Right ventricle myocardium inferior (tissue), 1 donor: ENCODE results near the gene ELF5. TPM values are rescaled to one million over a fixed set of nuclear protein-coding genes. Genes with fewer than 3 reads are reported as not detected.

Experiments used
- ATAC-seq: fragments of 200-7000 bp; cut with Tn5 transposase; one replicate; pipeline ENCODE4 v1.9.1; 2020; ENCODE audit warnings: mild to moderate bottlenecking, moderate library complexity
- DNase-seq: peaks from one replicate; pipeline ENCODE4 v3.0.0; 2021; ENCODE audit errors: missing footprints
- intact Hi-C: fragments of 100-400 bp; cut with DNase I; formaldehyde crosslinking; loops from one replicate; pipeline ENCODE4 v1.11.0; 2022
- long read RNA-seq: library from polyadenylated mRNA; unstranded; transcript quantifications from one replicate; pipeline ENCODE4 v2.0.0, GENCODE V29; 2021
- total RNA-seq: library from RNA; stranded (reverse); fragmentation: NEBNext Ultra II Directional; extraction: Animal tissue kit (Norgen Biotek cat#: 25700); gene quantifications from one replicate; pipeline ENCODE4 v1.2.1, GENCODE V29; 2021
- donor health status: DM: no; HTN: yes; CAD: no; lungs with severe emphysema.

ELF5 gene
- total RNA-seq = not detected
- long read RNA-seq = 0 reads

DNA sequence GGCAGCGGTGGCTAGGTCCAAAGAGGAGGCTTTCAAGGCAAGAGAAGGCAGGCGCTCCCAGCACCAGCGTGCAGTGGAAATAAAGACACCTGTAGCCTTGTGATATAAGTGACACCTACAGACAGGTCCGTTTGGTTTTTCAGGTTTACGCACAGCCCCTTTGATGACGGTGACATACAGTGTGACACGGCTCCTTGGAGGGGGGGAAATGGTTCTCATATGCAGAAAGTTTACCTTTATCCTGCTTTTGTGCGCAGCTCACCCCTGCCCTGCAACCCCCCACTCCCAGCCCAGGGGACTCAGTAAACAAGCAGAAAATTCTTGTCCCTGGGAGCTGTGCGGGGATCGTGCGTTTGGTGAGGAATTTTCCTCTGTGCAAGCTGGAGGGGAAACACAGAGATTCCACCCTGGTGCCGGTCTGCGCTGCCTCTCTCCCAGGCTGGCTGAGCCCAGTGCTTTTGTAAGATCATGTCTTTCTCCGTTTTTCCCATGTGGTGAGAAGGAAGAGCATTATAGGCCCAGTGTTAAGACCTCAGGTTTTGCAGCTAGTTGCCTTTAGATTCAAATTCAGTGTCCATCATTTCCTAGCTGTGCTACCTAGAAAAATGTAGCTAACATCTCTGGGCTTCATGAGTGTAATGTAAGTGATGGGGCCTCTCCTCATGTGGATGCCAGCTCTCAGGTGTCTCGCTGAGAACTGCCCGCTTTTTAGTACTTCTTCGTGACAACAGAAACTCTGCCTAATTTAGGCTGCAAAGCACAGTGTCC, at the start of gene ELF5:
TSS of gene ELF5 (minus strand) at position 113 of the 768 bp plus-strand sequence. CDS start 8,045 bp downstream, outside the sequence.
- intact Hi-C loops = loop anchor here (5.0 kb wide), 1 partner anchor 383 kb away; no protein-coding TSS in a partner anchor
- no peak for ATAC-seq

DNA sequence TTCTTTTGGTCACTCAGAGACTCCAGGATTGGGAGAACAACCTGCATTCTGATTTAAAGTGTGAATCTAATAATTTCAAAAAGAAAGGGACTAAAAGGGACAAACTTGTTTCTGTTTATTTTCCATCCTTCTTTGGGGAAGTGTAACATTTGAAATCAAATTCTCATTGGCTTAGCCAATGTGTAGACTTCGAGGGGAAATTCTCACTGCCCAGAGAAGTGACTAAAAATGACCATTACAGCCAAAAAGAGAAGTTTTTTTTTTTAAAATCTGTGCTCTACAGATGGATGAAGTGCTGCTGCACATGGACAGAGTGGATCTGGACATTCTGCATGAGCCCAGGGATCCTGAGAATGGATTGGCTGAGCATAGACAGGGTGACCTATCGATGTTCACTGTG, 49.4 kb upstream of the ELF5 start:
- DNase-seq (no peak), ATAC-seq (no peak)
- intact Hi-C loops = no loop called here

More for the DNA sequence above, at the start of gene ELF5:
- DNase-seq = no peak

DNA sequence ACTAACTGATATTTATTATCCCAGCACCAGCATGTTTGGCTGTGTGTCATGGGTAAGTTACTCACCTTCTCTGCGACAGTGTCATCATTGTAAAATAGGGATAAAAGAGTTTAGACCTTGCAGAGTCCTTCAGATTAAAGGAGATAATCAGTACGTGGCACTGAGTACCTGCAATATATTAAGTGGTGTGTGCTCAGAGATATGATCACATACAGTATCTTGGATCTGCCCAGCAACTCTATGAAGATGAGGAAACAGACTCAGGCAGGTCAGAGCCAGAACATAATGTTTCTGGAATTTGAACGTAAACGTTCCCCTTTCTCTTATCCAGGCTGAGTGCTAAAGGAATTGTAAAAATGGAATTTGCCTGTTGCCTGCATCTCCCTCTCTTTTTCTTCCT, 46.9 kb upstream of the ELF5 start:
- DNase-seq = no peak
- intact Hi-C loops = no loop called here
- ATAC-seq = no peak

DNA sequence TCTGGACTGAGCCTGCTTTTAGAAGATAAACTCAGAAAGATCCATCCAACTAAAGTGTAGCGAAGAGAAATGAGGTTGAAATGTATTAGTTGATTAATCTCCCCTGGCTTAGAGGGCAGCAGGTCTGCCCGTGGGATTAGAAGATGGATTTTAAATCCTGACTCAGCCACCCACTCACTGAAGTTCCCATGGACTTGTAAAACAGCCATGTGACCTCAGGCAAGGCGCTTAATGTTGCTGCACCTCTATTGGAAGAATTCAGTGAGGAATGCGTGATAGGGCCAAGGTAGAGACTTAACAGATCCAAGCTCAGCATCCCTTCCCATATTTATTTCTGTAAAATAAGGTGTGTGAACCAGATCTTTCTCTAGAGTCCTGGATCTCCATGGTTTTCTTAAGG, 45.1 kb upstream of the ELF5 start:
- intact Hi-C loops = no loop called here
- DNase-seq (no peak), ATAC-seq (no peak)

DNA sequence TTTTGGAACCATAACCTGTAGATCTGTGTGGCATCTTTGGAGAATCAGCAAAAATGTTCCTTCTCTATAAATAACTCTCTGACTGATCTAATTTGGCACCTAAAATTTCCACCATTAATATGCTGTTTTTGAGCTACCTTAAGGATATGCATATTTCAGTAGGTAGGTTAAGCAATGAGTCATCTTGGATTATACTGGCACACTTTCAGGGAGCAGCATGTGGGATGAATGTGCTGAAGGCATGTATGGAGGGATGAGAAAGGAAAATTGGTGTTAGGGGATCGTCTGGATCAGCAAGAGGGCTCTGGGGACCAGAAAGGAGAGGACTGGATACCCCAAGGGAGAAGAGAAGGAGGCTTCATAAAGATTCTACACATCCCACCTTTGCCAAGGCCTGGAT, 44.6 kb upstream of the ELF5 start:
- intact Hi-C loops = no loop called here
- no peak for ATAC-seq
- DNase-seq = no peak

DNA sequence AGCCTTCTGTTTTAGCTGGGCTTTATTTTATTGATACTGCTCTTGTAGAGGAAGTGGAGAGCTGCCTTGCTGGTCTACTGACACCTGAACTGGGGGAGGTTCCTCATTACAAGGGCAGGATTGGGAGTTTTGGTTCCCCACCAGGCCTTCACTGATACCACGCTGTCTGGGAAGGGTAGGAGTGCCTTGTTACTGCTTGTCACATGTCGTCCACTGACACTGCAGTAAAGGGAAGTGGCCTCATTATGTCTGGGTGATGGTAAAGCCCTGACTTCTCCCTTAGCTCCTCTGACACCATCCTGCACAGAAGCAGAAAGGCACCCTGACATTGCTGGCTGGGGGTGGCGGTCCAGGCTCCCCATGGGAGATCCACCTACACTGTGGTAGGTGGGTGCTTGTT, 38.7 kb upstream of the ELF5 start:
- DNase-seq = no peak
- intact Hi-C loops = no loop called here
- ATAC-seq = no peak

DNA sequence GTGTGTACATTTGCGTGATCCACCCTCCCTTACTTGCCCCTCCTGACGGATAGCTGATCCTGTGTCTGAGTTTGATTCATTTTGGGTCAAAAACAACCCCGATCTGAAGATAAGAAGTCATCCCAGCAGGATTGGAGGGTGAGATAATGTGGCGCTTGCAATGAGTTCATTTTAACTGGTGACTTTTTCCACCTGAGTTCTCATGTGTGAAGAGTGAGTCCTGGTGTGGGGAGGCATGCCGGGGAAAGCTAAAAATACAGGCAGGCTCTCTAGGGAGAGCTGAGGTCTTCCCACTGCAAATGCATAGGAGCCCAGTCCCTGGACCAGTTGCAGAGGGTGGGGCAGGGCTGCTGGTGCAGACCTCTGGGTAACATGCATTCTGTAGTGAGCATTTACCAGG, 35.7 kb upstream of the ELF5 start:
- ATAC-seq (peak; percentile 20), DNase-seq (no peak)
- intact Hi-C loops = no loop called here

DNA sequence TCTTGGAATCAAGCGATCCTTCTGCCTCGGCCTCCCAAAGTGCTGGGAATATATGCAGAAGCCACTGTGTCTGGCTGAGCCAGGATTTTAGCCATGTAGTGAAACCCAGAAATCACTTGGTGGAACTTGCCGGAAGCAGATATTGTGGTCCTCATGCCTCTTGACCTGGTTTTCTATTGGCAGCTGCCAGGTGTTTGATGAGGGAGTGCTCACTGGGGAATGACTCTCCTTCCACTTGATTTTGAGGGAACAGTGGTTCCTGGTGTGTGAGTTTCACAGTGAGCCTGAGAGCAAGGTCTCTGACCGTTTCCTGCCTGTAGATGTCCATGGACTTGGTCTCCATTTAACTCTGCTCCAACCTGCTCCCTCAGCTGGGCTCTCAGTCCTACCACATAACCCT, 34.7 kb upstream of the ELF5 start:
- DNase-seq (no peak), ATAC-seq (no peak)
- intact Hi-C loops = no loop called here

DNA sequence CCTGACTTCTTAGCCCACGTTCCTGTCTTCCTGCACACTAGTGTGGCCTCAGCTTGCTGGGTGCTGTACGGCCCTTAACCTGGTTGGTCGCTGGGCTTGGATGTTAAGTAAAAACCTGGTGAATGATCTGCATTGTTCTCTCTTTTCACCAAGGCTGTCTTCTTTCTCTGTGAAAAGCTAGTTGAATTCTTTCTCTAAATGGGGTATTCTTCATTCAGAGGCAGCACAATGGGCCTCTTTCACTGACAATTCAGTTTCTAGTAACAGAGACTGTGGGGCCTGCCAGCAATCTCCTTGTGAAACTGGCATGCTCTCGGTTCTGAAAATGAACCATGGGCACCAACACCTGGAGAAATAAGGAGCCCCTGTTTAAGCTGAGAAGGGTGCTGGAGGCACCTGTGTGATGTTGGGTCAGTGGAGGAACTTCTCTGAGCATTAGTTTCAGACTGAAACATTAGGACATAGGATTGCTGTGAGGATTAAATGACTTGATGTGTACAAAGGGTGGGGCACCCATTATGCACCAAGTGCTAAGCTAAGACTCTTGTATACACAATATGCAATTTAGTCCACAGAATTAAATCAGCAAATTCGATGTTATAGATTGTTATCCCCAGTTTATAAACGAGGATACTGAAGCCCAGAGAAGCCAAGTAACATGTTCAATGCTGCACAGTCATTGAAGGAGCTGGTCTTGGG, 33.1 kb upstream of the ELF5 start:
- DNase-seq = no peak
- intact Hi-C loops = no loop called here
- no peak for ATAC-seq

DNA sequence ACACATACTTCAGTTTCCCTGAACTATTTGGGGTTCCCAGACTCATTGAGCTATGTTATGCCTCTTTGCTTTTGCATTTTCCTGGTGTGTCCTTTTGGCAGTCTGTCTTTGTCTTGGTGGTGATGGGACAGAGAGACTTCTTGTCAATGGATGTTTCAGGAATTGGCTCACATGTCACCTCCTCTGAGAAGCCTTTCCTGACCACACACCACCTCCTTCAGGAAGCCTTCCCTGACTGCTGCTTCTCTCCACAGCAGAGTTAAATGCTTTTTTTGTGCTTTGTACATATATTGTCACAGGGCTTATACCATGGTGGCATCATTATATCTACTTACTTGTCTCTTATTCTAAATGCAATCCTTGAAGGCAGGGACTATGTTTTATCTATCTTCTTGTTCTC, 28.5 kb upstream of the ELF5 start:
- no peak for DNase-seq
- ATAC-seq = no peak
- intact Hi-C loops = no loop called here

DNA sequence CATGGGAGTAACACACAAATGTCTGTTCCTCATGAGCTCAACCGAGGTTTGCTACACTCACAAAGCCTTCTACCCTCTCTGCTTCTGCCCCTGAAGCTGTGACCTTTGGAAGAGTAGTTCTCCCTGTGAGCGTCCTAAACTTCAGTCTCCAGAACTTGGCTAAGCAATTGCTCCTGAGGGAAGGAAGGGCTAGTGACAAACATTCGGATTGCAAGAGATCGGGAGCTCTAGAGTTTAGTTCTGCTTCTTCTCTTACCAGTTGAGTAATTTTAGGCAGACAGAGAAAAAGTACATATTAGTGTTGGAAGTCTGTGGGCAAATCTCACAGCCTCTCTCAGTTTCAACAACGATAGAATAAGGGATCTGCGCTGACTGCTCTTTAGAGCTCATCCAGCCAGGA, 27.3 kb upstream of the ELF5 start:
- DNase-seq (no peak), ATAC-seq (no peak)
- intact Hi-C loops = no loop called here

DNA sequence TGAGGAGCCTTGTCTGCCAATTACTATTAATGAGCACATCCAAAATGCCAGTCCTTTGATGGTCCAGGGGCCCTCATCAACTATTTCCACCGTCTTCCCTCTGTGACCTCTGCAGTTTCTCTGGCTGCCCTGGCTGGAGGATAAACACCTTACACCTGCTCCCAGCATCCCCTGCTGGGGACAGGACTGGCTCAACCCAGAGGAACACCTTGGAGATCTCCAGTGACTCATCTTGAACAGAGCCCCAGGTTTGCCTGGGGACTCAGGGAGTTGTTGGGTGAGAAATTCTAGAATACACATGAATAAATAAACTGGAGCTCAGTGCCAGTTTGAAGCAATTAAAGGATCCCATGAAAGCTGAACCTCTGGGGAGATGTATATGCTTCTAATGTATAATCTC, 24.0 kb upstream of the ELF5 start:
- DNase-seq (no peak), ATAC-seq (no peak)
- intact Hi-C loops = no loop called here

DNA sequence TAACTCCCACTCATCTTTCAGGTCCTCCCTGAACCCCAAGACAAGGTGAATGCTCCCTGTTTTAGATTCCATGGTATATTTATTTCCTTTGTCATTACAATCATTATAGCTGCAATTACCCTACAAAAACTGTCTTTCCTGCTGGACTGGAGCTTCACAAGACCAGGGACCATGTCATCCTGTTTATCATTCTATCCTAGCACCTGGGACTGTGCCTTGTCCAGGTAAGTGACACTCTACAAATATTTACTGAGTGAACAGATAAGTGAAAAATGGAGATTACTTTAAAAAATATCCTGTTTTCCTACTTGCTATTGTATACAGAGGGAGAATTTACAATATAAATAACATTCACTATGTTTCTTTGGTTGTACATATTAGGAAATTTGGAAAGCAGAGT, 22.5 kb upstream of the ELF5 start:
- DNase-seq (no peak), ATAC-seq (no peak)
- intact Hi-C loops = no loop called here

DNA sequence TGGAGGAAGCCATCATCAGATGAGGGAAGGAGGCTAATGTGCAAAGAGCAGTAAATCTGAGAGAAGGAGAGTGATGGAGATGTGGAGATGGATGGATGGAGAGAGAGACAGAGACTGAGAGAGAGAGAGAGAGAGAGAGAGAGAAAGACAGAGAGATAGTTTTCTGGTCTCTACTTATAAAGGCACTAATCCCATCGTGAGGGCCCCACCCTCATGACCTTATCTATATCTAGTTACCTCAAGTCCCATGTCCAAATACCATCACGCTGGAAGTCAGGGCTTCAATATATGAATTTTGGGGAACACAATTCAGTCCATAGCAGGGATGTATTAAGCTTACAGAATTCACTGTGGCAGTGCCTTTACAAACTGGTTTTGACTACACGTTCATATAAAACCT, 21.2 kb upstream of the ELF5 start:
- intact Hi-C loops = no loop called here
- ATAC-seq (no peak), DNase-seq (no peak)

DNA sequence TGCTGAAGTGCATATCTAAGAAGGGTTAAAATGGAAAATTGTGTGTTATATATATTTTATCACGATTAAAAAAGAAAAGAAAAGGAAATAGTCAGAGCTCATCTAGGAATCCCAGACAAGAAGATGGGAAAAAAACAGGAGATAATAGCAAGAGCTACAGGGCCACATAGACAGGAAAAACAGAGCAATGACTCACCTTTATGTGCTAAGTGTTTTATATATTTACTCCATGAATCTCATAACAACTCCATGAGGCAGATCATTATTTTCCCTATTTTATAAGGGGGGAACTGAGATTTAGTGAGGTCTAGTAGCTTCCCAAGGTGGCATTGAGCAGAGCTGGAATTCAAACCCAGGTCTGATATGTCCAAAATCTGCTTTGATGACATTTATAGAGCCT, 18.1 kb upstream of the ELF5 start:
- ATAC-seq = no peak
- no peak for DNase-seq
- intact Hi-C loops = no loop called here

DNA sequence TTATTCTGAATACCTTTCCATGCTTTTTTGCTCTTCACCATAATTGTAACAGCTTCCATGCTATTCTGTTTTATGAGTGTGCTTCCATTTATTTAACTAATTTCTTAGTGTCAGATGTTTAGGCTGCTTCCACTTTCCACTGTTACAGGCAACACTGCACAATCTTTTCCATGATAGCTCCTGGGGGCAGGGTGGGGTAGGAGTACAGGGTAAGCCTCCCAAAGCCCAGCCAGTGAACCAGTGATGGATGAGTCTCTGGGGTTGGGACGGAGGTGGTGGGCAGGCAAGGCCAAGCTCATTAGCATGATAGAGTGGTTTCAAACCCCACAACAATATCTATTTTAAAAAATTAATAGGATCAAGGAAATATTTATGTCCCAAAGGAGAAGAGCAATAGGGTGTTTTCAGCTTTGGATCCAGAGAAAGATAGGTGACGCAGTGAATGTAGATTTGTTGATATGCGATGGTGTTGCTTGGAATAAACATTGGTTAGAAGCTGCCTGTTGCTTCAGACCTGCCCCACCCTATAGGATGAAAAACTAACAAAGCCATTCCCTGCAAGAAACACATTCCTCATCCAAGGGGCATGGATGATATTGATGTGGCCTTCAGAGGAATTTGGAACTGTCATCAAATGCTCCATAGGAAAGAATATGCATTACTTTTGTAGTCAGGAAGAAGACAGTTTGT, 17.1 kb upstream of the ELF5 start:
- intact Hi-C loops = no loop called here
- DNase-seq (no peak), ATAC-seq (no peak)

DNA sequence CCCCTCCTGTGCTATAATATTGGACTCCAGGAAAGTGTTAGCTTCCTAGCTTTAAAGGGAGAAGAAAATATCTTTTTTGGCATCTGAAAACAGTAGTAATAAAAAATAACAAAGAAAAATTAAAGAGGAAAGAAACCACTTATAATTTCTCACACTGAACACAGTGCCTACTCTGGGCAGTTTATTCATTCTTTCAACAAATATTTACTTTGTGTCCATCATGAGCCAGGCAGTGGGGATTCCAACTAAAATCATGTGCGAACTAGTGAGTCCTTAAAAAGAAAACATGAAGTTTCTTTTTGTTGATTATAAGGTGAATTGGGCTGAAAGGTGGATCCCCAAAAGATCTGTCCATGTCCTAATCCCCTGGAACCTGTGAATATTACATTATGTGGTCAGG, 16.0 kb upstream of the ELF5 start:
- DNase-seq = no peak
- ATAC-seq = no peak
- intact Hi-C loops = no loop called here

DNA sequence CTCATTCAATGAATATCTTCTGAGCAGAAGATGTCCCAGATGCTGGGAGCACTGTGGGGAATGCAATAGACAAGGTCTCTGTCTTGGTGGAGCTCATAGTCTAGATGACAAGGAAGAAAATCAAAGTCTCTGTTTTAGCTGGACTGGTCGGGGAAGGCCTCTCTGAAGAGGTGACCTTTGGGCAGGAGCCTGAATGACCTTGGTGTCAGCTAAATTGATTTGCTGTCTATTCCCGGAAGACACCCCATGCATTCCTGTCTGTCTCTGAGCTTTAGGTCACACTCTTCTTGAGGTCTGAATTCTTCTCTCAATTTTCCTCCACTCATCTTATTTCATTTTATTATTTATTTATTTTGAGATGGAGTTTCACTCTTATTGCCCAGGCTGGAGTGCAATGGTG, 14.5 kb upstream of the ELF5 start:
- no peak for DNase-seq
- ATAC-seq = no peak
- intact Hi-C loops = no loop called here

DNA sequence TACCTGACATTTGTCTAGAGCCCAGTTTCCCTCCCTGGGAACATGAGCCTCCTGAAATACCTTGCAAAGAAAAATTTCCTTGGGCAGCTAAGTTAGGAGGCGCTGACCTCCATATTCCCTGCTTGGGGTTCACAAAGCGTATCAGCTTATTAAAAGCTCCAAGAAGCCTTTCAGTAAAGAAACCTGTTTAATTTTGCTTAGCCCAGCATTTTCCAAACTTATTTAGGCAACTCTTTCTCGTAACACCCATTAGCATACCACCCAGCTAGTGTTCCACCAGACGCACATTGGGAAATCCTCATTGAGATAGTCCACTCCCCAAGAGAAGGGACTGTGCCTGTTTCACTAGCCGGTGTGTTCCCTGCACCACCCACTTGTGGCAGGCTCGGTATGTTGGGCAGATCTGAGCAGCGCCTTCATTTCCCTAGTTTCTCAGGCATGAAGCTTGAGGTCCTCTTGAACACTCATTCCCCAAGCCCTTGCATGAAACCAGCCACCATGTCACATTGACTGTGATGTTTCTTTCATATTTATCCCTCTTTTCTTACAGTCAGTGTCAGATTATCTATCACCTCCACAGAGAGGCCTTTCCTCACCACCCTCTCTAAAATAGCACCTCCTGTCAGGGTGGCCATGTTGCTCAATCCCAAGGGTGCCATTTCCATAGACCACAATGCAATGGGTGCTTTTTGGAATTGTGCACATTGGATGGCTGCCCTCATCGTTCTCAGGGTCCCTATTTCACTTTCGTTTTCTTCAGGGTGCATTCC, 12.5 kb upstream of the ELF5 start:
- no peak for ATAC-seq
- intact Hi-C loops = no loop called here
- no peak for DNase-seq
